Fibroblast of upper back skin (primary cell): ENCODE data around the gene SYNE2.
"Not testable (repeated sequence)": the region's sequence is repeated elsewhere in the genome, so short reads cannot be mapped to it uniquely, and the experiment has no call there.

ENCODE experiments used
- DNase-seq: peaks from one replicate; pipeline ENCODE4 v3.0.0-alpha.2; 2013

SYNE2 gene

GRCh38 chr14:64092338-64092737, 239.5 kb downstream of the SYNE2 start:
- DNase-seq: no peak

DNA sequence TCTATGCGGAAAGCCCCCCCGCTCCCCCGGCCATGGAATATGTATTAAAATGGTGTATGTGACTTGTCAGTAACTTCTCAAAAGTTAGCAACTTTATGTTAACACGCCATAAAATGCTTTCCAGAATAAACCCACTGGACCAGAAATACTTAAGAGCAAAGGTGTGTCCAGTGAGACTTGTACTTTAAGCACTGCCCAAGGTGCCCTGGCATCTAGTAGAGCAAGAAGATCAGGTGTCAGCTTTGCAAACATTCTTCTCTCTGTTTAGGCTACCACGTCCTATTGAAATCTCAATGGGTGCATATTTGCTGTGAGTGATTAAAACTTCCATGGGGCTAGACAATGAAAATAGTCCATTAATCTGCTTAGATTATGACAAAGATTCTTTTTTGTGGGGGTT, 240.1 kb downstream of the SYNE2 start:
- no peak for DNase-seq

GRCh38 chr14:64095620-64096019, 242.8 kb downstream of the SYNE2 start:
- peak; percentile 90 for DNase-seq

DNA sequence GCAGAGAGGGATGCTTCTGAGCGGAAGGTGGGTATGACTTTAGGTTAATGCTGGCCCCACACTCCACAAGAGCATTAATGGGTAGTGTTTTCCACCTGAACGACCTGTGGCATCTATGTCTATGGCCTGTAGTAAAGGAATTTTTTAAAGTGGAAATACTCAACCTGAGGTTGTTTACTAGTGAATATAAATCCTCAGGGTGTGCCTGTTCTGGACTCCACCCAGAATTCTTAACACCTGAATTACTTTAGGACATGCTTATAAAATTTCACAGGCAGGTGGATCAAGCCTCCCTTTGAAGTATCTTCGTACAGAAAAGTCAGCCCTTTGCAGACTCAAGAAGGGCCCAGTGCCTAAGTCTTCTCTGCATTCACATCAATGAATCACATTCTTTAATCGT, 245.3 kb downstream of the SYNE2 start:
- no peak for DNase-seq

DNA sequence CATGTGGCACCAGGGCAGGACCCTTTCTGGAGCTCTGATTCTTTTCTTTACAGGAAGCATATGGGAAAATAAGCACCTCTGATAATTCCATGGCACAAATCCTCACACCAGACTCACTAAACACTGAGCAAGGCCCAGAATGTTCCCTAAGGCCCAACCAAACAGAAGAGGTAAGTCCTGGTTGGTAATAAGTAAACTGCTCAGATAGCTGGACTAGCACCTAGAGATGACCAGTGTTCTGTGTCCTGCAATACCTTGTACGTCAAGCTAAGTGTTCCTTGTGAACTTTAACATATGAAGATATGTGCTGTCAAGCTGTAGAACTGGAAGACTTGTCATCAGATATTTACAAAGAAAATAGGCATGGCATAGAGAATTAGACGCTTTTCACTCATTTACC, 254.6 kb downstream of the SYNE2 start:
- no peak for DNase-seq

DNA sequence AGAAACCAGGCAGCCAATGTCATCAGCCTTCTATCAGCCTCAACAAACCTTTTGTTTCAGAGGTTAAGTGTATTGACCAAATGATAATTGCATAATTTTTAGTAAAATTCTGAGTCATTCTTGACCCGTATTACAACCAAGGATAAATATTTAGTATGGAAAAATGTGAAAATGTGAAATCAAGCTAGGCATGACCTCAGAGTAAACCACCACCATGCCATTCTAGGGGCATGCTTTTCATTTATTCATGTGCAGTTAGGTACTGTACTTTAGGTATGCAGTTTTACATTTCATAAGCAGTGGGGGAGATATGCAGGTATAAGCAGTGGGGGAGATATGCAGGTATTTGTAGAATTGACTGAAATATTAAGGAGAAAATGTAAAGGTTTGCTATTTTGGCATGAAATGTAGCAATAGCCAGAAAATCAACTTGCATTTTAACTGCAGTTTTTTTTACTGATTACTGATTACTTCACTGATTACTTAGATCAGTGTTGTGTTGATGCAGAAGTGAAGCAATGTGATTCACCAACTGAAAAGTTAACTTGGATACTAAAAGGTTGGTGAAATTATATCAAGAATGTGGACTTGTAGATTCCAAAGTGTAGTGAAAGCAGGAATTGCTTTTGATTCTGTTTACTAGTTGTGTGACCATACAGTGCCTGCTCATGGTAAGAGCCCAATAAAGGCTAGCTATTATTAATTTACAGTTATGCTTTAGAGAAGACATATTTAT, 257.2 kb downstream of the SYNE2 start:
- DNase-seq: no peak

DNA sequence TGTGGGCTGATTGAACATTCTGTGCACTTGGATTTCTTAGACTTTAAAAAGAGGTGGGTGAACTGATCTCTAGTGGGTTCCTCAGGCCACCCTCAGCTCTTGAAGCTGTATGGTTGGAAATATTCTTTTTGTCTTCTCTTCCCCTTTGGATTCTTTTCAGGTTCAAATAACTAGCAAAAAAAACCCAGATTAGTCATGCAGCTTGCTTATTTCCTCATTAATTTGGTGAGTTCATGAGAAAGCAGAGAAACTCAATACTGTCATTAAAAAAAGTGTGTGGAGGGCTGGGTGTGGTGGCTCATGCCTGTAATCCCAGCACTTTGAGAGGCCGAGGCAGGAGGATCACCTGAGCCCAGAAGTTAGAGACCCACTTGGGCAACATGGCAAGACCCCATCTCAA, 258.0 kb downstream of the SYNE2 start:
- DNase-seq: no peak

DNA sequence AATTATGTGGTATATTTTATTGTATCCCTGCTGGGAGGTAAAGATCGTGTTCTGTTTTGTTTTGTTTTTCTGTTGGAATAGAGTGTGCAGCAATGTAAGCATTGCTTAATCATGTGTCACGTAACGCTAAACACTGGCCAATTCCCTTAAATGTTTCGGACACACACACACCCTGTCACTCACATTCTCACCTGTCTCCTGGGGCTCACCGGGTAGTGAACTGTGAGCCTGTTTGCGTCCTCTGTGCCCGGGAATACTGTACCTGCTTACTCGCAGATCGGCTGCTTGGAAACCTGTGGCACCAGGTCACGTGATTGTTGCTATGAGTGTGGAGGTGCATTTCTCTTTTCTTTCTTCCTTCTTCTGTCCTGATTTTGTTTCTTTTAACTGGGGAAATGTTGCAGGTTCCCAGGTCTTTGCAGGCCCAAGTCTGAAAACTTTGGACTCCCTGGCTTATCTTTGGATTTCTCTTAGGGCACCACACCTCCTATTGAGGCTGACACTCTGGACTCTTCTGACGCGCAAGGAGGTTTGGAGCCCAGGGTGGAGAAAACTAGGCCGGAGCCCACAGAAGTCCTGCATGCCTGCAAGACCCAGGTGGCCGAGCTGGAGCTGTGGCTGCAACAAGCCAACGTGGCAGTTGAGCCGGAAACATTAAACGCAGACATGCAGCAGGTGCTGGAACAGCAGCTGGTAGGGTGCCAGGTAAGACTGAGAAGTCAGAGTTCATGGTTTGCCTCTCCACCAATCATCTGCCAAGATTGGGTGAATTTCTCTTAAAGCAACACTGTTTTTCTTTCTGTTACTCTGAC, 260.3 kb downstream of the SYNE2 start:
- no peak for DNase-seq

DNA sequence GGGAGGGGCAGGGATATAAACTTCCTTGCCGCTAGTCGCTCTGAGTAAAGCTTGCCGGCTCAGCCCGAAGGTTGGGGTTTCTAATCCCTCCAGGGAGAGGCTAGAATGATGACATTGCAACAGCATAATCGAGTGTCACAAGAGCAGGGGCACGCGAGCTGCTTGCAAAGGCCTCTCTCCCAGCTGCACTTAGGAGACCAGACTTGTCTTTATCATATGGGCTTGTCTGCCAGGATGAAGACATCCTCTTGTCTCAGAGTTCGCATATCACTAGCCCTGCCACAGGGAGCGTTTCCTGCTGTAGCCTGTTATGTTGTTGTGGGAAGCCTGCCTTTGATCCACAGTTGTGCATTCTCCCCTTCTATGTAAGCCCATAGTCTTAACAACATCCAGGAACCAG, 261.4 kb downstream of the SYNE2 start:
- DNase-seq: no peak

- no peak for DNase-seq
Measured at GRCh38 chr14:64114796-64115195, 262.0 kb downstream of the SYNE2 start.

DNA sequence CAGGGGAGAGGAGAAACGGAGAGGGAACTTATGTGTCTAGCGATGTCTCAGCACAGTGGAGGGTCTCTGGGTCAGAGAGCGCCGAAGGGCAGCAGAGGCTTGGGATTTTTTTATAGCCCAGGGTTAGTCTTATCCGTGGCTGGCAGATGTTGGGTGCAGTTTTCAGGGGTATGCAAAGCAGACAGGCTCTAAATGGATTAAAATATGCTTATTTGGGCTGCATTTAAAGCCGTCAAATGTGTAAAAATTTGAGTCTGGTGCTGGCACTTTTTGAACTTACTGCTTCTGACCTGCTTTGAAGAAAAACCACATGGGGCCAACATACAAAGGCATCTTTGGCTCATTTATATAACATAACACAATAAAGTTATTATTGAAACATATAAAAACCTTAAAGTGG, 262.6 kb downstream of the SYNE2 start:
- no peak for DNase-seq

GRCh38 chr14:64117671-64118402, 265.0 kb downstream of the SYNE2 start:
- no peak for DNase-seq

GRCh38 chr14:64118403-64118742, 265.6 kb downstream of the SYNE2 start:
- DNase-seq: not testable (repeated sequence)

DNA sequence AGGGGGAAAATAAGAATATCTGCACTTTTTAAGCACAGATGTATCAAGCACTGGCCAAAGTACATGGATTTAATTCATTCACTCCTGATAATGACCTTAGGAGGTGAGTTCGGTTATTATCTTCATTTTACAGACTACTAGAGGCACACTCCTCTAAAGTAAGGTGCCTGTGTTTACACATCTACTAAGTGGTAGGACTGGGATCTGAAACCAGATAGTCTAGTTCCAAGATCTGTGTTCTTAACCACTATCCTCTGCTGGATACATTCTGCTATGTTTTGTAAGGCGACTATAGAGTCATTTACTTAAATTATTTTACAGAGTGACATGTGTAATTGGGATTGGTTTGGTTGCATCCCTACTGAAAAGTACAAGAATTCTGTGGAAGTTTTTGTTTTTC, 266.1 kb downstream of the SYNE2 start:
- no peak for DNase-seq

DNA sequence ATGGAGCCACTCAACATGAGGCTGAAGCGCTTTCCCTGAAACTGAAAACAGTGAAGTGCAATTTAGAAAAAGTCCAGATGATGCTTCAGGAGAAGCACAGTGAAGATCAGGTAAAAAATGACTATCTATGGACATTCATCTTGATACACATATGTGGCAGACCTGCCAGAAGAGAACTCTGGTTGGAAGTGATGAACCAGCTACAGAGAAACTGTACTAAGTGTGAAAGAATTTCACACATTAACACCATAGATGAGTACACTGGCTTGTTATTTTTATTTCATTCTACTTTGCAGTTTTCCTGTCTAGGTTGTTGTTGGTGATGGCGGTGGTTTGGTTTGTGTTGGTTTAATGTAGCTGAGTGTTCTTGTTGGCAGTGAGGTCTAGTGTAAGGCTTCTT, 266.7 kb downstream of the SYNE2 start:
- DNase-seq: peak; percentile 38

- no peak for DNase-seq
Measured at GRCh38 chr14:64119980-64120379, 267.2 kb downstream of the SYNE2 start.

- DNase-seq: no peak
Measured at GRCh38 chr14:64123241-64123822, 270.5 kb downstream of the SYNE2 start.

DNA sequence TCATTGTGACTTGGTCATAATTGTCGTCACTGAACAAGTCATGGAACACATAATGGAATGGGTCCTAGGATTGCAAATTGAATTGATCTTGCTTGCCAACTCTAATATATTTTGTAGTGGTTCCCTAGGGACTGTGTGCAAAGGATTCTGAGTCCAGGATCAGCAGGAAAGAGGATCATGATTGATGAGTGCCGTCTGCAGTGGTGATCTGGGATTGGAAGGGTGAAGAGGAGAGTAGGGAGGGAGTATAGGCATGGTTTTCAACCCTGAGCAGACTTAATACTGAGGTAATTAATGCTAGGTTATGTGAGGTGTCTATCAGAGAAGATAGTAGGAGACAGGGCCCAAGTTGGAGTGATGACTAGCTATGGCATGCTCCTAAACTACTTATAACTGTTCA, 272.5 kb downstream of the SYNE2 start:
- DNase-seq: no peak

DNA sequence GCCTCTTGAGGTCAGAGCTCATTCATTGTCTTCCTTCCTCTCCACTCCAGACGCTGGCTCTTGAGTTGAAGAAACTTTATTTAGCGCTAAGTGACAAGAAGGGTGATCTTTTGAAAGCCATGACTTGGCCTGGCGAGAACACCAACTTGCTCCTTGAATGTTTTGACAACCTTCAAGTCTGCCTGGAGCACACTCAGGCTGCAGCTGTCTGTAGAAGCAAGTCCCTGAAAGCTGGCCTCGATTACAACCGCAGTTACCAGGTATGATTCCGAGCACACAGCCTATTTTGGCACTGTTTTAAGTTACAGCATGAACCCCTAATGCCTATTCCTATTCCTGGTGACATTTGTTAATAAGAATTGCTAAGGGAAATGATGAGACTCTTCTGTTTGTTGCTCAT, 273.7 kb downstream of the SYNE2 start:
- DNase-seq: no peak

DNA sequence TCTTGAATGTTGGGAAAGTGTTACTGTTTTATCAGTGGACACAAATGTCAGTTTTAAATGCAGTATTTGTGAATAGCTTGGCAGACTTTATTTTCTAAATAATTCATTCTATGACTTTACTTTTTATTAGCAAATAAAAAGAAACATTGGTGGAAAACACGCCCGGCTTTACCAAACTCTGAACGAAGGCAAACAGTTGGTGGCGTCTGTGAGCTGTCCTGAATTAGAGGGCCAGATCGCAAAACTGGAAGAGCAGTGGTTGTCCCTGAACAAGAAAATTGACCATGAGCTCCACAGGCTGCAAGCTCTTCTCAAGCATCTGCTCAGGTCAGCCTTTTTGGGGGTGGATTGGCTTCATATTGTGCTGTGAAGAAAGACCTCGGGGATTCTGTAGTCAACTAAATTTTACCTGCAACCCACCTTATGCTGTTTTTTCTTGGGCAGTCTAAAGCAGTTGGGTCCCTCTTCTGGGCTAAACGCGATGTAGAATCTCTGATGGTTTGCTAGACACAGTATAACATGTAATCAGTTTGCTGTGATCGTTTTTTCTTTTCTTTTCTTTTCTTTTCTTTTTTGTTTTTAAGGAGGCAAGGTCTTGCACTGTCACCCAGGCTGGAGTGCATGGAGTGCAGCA, 285.0 kb downstream of the SYNE2 start:
- peak; percentile 9 for DNase-seq

- DNase-seq: peak; percentile 54
Measured at GRCh38 chr14:64147126-64147790, 294.5 kb downstream of the SYNE2 start.

DNA sequence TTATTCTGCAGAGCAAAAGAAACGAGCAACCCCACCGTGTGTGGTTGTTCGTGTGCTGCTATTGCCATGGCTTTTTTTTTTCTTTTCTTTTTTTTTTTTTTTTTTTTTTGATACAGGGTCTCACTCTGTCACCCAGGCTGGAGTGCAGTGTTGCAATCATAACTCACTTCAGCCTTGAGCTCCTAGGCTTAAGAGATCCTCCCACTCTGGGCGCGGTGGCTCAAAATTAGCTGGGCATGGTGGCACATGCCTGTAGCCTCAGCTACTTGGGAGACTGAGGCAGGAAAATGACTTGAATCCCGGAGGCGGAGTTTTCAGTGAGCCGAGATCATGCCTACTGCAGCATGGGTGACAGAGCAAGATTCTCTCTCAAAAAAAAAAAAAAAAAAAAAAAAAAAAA, 297.1 kb downstream of the SYNE2 start:
- no peak for DNase-seq
